ENCODE results near the gene PLA2G4E.

PLA2G4E gene

GRCh38 chr15:41981371-41982132, 39.3 kb downstream of the PLA2G4E start:
- POLR2A ChIA-PET = interaction anchor here (1.1 kb wide), 1 partner anchor 9 kb away, joined by 3 read pairs; the partner anchor contains the start of gene EHD4
- no peak for TF ChIP-seq CTCF (IDR thresholded peaks at IDR 0.05; ENCODE audit: insufficient read depth, low read length, missing control alignments)
- H3K4me3 ChIP-seq (ENCODE audit: low read depth, low read length) = no peak overlapping the region
- no peak for DNase-seq (ENCODE audit: low read depth, low spot score)
- CTCF ChIA-PET = interaction anchor here (1.0 to 22.3 kb wide), 7 partner anchors 8 to 101 kb away, joined by 3 to 274 read pairs (median 4); no protein-coding TSS in a partner anchor

GRCh38 chr15:41980654-41981323, 40.1 kb downstream of the PLA2G4E start:
- POLR2A ChIA-PET = interaction anchor here (1.1 kb wide), 1 partner anchor 8 kb away, joined by 3 read pairs; the partner anchor contains the start of gene EHD4
- CTCF ChIA-PET = interaction anchor here (0.6 to 22.3 kb wide), 8 partner anchors 8 to 111 kb away, joined by 3 to 274 read pairs (median 4); no protein-coding TSS in a partner anchor
- H3K4me3 ChIP-seq (ENCODE audit: low read depth, low read length) = no peak overlapping the region
- no peak for DNase-seq (ENCODE audit: low read depth, low spot score)
- no peak for TF ChIP-seq CTCF (IDR thresholded peaks at IDR 0.05; ENCODE audit: insufficient read depth, low read length, missing control alignments)

GRCh38 chr15:41979493-41980266, 41.2 kb downstream of the PLA2G4E start:
- no peak for DNase-seq (ENCODE audit: low read depth, low spot score)
- no peak for TF ChIP-seq CTCF (IDR thresholded peaks at IDR 0.05; ENCODE audit: insufficient read depth, low read length, missing control alignments)
- no peak overlapping the region for H3K4me3 ChIP-seq (ENCODE audit: low read depth, low read length)
- ChIA-PET POLR2A (no interaction called here), CTCF (interaction anchor here (0.9 to 22.3 kb wide), 5 partner anchors 9 to 103 kb away, joined by 3 to 274 read pairs (median 8); no protein-coding TSS in a partner anchor)

- no peak overlapping the region for H3K4me3 ChIP-seq (ENCODE audit: low read depth, low read length)
- no peak for DNase-seq (ENCODE audit: low read depth, low spot score)
- no peak for TF ChIP-seq CTCF (IDR thresholded peaks at IDR 0.05; ENCODE audit: insufficient read depth, low read length, missing control alignments)
- ChIA-PET POLR2A (no interaction called here), CTCF (interaction anchor here (1.4 to 22.3 kb wide), 4 partner anchors 11 to 104 kb away, joined by 5 to 274 read pairs (median 26); no protein-coding TSS in a partner anchor)
Measured at GRCh38 chr15:41978534-41978933, 42.3 kb downstream of the PLA2G4E start.

- TF ChIP-seq CTCF (IDR thresholded peaks at IDR 0.05; ENCODE audit: insufficient read depth, low read length, missing control alignments) = no peak
- POLR2A ChIA-PET = interaction anchor here (0.6 kb wide), 1 partner anchor 11 kb away, joined by 3 read pairs; no protein-coding TSS in a partner anchor
- H3K4me3 ChIP-seq (ENCODE audit: low read depth, low read length) = no peak overlapping the region
- no peak for DNase-seq (ENCODE audit: low read depth, low spot score)
- CTCF ChIA-PET = interaction anchor here (1.4 to 22.3 kb wide), 3 partner anchors 11 to 105 kb away, joined by 5 to 274 read pairs (median 44); no protein-coding TSS in a partner anchor
Measured at GRCh38 chr15:41977757-41978383, 43.0 kb downstream of the PLA2G4E start.
